ENCODE measurements around the gene KMT5B. TPM values are rescaled to one million over a fixed set of nuclear protein-coding genes. Genes with fewer than 3 reads are reported as not detected.

Gene KMT5B
- total RNA-seq, 1 experiment from 2014 or later: 21.2 TPM

GRCh38 chr11:68189082-68189481 is 24.0 kb downstream of the KMT5B start:
- no peak for DNase-seq (ENCODE audit: extremely low read depth, low read depth)

DNA sequence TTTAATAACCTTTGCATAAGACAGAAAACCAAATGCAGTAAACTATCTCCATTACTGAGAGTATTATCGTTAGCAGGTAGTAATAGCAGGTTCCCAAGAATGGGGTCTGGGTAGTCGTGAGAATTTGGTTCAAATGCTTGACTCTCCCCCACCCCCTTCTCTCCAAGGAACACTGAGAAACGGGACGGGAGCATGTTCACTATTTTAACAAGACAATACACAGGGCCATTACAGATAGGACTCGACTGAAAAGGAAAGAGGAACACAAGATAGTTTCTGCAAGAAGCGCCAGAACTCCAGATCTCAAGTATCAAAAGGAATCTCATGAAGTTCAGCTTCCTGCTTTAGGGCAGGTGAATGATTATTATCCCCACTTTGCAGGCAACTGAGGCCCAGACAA is 27.0 kb downstream of the KMT5B start:
- DNase-seq (ENCODE audit: extremely low read depth, low read depth): no peak

GRCh38 chr11:68181719-68182451 is 31.2 kb downstream of the KMT5B start:
- no peak for DNase-seq (ENCODE audit: extremely low read depth, low read depth)

GRCh38 chr11:68179847-68180246 is 33.2 kb downstream of the KMT5B start:
- no peak for DNase-seq (ENCODE audit: extremely low read depth, low read depth)

DNA sequence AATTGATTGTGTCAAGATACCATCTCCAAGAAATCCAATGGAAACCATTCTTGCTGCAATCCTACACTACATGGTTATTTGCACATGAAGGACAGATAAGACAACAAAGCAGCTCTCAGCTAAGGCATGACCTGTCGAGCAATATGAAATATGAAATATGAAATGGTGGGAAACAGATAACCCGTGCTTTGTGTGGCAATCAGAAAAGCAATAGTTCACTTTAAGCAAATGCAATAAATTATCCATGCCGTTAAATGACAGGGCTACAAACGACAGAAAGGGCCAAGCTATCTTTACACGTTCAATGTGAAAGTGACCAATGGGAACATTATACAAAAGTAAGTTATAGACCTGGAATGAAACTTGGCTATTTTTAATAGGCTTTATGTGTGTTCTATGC is 35.2 kb downstream of the KMT5B start:
- DNase-seq (ENCODE audit: extremely low read depth, low read depth): no peak

GRCh38 chr11:68173926-68174325 is 39.2 kb downstream of the KMT5B start:
- DNase-seq (ENCODE audit: extremely low read depth, low read depth): no peak

GRCh38 chr11:68169442-68169841 is 43.7 kb downstream of the KMT5B start:
- DNase-seq (ENCODE audit: extremely low read depth, low read depth): no peak

DNA sequence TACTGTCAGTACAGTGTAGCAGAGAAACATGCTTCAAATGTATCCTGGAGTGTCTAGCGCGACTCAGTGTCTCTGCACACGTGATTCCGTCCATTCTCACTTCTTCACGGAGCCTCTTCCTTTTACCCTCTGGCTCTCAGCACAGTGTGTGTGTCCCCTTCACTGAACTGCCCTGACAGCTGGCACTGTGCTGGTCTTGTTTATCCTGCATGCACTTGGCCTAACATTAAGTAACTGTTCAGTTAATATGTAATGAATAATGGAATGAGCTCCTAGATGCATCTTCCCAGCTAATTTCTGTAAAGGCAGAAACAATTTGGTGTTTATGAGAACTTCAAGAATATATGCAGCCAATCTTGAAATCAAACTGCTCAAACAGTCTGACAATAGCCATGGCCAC is 44.4 kb downstream of the KMT5B start:
- no peak for DNase-seq (ENCODE audit: extremely low read depth, low read depth)

DNA sequence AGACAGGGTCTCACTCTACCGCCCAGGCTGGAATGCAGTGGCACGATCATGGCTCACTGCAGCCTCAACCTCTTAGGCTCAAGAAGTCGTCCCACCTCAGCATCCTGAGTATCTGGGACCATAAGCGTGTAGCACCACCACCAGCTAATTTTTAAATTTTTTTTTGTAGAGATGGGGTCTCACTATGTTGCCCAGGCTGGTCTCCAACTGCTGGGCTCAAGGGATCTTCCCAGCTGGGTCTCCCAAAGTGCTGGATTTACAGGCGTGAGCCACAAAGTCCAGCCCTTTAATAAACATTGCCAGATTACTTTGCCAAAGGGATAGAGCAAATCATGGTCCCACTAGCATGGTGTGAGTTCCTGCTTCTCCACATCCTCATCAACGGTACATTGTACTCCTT is 45.6 kb downstream of the KMT5B start:
- DNase-seq (ENCODE audit: extremely low read depth, low read depth): no peak

- DNase-seq (ENCODE audit: extremely low read depth, low read depth): no peak
These were observed 46.1 kb downstream of the KMT5B start for GRCh38 chr11:68166969-68167368.

DNA sequence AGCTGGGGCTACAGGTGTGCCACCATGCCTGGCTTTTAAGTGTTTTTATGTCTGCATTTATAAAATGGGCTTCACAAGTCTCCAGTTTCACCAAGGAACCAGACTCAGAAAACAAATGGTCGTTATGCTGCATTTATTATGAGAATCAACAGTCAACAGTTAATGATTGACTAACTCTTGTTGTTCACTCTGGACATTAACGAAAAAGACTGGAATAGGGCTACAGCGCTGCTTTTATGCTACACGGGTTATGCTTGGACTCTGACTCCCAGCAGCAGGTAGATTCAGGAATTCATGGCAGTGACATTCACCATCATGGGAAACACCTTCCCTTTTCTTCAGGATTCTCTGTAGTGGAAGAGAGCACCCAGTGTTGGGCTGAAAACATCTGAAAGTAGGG is 47.5 kb downstream of the KMT5B start:
- DNase-seq (ENCODE audit: extremely low read depth, low read depth): no peak

DNA sequence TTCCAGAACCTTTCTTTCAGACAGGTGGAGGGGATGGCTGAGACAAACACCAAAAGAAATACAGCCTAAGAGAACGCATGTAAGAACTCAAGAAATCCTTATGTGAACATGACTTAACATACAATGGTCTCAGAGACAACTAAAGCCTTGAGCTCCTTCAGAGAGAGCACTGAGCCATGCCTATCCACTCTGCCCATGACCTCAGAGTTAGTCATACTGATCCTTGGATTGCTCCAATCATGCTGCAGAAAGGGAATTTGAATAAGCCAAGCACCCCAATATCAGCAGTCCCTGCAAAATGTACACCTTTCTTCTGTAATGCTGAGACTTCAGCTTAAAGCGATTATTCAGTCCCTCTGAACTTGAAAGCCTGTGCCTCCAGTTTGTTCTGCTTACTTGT is 48.7 kb downstream of the KMT5B start:
- DNase-seq (ENCODE audit: extremely low read depth, low read depth): no peak

GRCh38 chr11:68163691-68164090 is 49.4 kb downstream of the KMT5B start:
- DNase-seq (ENCODE audit: extremely low read depth, low read depth): no peak

DNA sequence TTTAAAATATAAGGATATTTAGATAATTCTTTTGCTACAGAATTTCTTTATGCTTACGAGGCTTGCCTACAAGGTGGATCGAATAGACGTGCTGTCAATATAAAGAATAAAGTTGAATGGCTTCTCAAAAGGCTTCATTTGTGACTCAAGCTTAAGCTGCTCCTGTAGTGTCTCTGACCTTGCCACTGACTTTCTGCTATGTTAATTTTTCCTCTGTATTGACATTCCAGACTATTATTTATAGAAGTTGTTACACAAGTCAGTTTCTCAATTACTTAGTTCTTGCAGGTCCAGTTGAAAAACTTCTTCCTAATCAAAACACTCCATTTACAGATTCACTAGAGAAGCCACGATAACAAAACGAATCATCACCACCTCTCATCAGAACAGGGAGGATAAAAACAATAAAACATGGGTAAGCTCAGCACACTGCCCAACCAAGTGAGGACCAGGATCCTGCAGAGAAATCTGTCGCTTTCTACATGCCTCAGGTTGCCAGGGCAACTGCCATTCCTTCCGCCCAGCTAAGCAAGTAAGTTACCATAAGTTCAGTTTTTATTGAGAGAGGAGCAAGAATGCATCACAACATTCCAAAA is 52.9 kb downstream of the KMT5B start:
- DNase-seq (ENCODE audit: extremely low read depth, low read depth): no peak

DNA sequence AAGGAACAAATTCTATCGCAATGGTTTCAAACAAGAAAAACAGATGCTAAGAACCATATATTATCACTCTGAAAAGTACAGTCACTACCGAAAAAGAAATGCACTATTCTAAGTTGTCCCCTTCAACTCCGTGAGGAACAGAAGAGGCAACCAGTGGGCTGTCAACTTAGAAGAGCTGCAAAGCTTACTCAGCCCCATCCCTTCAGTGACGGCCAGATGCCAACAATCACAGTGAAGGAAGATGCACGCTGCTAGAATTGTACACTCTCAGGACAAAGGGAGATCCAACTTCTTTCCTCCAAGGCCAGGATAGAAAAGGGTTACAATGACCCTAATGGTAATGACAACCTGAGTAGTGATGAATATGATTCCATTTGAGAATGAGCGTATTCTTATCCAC is 53.4 kb downstream of the KMT5B start:
- no peak for DNase-seq (ENCODE audit: extremely low read depth, low read depth)

GRCh38 chr11:68159161-68159560 is 53.9 kb downstream of the KMT5B start:
- DNase-seq (ENCODE audit: extremely low read depth, low read depth): no peak

DNA sequence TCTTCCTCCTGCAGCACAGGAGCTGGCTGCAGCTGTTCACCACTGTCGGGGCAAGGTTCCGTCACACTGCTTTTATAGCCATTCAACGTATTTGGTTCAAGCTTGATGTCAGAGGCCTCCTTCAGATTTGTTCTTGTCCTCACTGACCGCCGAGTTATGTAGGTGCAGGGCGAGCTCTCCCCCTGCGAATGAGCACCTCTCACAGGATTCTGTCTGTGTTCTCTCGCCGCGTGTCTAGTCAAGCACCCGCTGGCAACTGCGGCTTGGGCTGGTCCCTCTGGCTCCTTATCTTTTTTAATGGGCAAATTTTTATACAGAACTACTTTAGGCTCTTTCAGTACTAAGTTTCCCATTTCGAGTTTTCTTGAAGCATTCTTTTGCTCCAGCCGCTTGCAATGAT is 54.5 kb downstream of the KMT5B start:
- DNase-seq (ENCODE audit: extremely low read depth, low read depth): no peak

GRCh38 chr11:68153742-68154141 is 59.4 kb downstream of the KMT5B start:
- no peak for DNase-seq (ENCODE audit: extremely low read depth, low read depth)

GRCh38 chr11:68150037-68150436 is 63.1 kb downstream of the KMT5B start:
- DNase-seq (ENCODE audit: extremely low read depth, low read depth): no peak

DNA sequence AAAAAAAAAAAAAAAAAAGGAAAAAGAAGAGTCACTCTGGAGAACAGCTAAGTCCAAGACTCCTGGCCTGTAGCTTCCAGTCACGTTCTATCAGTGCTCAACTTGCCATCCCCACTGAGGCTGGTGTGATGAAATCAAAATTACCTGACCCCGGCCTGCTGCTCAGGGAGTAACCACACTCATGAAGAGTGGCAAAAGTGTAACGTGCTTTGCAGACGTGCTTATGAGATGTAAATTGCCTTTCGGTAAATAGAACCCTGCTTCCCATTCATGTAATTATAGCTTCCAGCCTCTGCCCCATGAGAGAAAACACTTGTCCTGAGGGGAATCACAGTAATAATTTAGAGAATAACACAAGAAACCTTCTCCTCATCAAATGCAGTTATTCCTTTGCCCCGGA is 63.7 kb downstream of the KMT5B start:
- DNase-seq (ENCODE audit: extremely low read depth, low read depth): no peak

DNA sequence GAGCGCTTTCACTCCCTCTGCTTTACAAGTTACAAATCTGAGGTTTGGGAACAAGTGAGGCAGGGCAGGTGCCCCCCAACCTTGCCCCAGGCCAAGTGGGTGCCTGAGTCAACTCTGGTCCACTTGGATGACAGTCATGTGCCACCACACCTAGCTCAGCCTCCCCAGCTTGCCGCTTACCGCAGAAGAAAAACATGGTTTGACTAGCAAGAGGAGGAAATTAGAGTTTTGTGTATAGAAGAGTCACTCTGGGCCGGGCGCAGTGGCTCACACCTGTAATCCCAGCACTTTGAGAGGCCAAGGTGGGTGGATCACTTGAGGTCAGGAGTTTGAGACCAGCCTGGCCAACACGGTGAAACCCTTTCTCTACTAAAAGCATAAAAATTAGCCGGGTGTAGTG is 64.2 kb downstream of the KMT5B start:
- no peak for DNase-seq (ENCODE audit: extremely low read depth, low read depth)

DNA sequence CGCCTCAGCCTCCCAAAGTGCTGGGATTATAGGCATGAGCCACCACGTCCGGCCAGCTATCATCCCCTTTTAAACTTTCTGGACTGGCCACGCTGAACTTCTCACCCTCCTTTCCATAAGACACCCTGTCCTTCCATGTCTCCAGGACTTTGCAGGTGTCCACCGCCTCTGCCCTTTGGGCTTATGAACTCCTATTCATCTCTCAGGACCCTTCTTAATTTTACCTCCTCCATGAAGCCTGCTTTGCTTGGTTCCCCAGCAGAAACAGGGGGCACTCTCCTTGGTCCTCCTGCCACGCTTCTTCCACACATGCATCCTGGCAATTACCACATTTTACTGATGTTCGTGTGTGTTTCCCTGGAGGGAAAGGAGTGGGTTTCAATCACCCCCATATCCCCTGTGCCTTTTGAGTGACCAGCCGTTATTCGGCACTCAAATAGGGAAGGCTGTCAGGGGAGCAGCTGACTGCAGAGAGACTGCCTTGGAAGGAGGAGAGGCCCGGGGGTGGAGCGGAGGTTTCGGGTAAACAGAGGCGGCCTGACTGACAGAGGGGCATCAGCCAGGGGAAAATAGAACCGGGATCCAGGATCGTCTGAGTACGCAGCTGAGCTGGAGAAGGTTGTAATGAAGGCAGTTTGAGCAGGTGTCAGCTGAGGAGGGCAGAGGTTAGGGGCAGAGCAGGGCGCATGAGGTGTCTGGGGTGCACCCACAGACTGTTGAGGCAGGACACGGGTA is 64.9 kb downstream of the KMT5B start:
- no peak for DNase-seq (ENCODE audit: extremely low read depth, low read depth)

Measured in NCI-H460 (cell line).